ENCODE measurements around the gene THBD.

DNA sequence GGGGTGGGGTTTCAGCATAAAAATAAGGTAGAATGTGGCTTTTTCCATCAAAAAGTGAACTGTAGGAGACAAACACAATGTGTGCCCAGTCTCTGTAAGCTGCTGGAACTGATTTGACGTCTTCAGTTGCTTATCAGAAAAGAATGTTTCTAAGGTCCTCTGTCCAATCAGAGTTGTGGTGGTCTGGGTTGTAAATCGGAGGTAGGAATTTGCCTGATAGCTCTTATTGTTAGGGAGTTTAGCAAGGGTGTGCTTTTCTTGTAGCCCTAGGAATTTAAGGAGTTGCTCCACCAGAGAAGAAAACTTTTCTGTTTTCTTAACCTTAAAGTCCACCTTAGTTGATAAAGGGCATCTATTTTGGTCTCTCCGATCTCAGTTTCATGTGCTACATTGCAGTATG lies 24.8 kb downstream of the THBD start:
- TF ChIP-seq CTCF (IDR thresholded peaks at IDR 0.05 in 8 of 11, conservative IDR thresholded peaks at IDR 0.05 in 3 of 11), result no peak
- no peak for TF ChIP-seq POLR2AphosphoS5 (IDR thresholded peaks at IDR 0.05)

Measured in spleen (tissue), 7 donors.